HG03135 (cell line): ENCODE measurements around the gene SMIM15.

ENCODE experiments used
- ATAC-seq: cut with Tn5 transposase; IDR thresholded peaks from one replicate; pipeline ENCODE4 v1.9.1; 2021; ENCODE audit warnings: mild to moderate bottlenecking, moderate library complexity; ENCODE audit not compliant: unreplicated experiment

SMIM15 gene

DNA sequence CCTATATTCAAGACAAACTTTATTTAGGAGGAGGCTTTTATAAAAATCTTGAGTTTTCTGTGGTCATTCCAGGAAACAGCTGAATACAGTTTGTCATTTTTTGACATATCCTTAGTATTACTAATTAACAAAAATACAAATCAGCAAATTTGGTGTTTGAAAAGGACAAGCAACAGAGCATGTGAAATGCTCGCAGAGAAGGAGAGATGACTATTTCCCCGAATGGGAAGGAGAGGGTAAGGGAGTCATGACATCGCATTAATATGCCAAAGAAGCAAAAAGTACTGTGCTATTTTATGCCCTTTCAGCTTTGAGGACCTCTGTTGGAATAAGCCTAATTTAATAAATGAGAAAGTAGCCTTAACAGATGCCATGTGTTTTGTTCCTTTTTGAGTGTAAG lies 1.8 kb downstream of the SMIM15 start:
- no peak for ATAC-seq

DNA sequence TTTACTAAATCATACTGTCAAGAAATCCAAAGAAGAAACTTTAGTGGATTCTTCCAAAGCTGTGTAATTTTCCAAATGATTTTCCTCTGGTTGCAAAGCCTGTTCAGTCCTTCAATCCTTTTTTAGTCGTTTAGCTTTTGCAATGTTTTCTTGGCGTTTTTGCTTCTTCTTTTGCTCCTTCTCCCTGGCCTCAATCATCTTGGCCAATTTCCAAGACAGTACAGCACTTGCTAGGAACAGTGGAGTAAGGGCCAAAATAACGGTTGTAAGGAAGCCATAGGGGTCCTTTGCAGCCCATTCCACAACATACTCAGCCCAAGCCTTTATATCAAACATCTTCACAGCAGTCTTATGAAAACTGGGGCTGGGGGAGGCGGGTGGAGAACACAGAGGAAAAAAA lies 2.4 kb downstream of the SMIM15 start:
- no peak for ATAC-seq

DNA sequence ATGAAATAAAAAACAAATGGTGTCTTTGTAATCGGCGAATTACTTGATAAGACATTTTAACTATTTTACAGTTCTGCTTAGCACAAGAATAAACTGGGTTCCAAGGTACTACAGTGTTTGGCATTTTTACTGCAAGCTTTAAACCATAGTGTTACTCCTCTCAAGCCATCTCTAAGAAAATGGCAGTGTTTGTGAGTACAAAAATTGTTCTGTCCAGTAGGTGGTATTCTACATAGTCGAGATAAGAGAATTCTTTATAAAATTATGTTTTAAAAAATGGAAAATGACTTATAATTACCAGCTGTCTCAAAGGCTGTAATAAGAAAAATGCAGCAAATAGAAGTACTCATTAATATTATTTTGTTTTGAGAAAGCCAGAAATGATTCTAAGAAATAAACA lies 3.2 kb downstream of the SMIM15 start:
- ATAC-seq: no peak

DNA sequence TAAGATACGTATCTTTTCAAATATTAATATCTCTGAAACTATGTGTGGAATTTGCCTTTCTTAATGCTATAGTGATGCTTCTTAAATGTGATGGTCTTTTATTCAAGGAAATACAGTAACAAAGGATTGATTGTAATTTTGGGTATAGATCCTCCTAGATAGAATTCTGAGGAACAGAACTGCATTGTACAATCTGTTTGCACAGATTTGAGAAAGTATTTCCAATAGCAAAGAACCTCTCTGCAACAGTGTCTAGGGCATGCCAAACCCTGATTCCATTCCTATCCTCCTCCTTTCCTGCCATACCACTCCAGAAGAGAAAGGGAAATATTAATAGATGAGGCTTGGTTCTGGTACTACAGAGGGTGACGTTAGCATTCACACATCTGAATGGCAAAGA lies 10.4 kb downstream of the SMIM15 start:
- no peak for ATAC-seq

DNA sequence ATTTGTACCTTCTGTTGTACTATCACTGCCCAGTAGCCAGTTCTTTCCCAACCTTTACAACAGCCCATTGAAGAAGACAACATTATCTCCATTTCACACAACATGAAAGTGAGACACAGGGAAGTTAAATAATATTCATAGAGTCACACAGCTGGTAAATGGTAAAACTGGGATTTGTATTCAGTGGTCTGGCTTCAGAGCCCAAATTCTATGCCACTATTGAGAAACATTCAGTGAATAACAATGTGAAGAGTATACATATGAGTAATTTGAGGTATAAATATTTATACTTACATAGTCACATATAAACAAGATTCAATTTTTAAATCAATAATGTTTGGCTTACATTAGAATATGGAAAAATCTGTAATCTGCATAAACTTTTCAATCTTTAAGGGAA lies 13.8 kb downstream of the SMIM15 start:
- no peak for ATAC-seq

DNA sequence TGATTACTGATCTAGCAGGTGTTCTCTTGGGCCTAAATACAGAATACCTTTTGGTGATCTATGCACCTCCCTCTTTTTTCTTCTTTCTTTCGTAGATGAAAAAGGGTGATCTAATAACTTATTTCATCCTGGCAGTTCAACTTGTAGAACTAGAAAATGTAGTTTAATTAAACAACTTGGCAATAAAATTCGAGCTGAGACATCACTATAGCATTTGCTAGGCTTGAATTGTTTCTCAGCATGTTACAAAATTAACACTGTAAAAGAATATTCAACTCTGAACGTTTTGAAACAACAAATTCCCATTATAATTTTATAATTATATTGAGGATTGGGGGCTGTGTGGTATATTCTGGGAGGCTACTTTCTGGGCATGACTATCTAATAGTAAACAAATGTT lies 19.5 kb downstream of the SMIM15 start:
- ATAC-seq: no peak

DNA sequence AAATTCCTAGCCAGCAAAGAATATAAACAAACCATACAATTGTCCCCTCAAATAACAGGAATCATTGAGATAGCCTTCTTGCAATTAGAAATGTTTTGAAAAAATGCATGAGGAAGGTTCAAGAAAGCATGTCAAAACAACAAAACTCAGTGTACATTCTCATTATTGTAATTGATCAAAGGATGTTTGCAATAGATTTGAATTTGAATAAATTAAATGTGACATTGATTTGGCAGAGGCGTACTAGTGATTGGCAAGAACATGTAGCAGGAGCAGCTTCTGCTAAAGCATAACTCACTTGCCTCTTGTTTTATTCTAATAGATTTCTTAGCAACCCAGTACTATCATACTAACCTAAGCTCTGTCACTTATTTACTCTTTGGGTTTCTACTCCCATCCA lies 19.9 kb downstream of the SMIM15 start:
- no peak for ATAC-seq

DNA sequence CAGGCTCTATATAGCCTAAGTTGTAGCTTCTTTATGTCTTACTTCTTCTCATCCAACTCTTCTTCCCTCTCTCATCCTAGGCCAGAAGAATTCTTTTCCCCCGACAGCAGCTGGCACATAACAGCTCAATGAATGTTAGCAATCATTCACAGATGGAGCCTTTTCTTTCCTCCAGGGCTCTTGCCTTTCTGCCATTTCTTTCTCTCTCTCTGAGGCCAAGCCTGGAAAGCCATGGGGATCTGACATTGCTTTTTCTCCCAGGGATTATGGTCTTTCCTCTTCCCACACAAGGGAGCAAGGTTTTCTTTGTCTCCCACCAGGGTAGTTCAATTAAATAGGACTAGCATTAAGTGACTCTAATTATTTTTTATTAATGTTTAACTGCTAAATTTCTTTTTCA lies 20.5 kb downstream of the SMIM15 start:
- ATAC-seq: no peak

DNA sequence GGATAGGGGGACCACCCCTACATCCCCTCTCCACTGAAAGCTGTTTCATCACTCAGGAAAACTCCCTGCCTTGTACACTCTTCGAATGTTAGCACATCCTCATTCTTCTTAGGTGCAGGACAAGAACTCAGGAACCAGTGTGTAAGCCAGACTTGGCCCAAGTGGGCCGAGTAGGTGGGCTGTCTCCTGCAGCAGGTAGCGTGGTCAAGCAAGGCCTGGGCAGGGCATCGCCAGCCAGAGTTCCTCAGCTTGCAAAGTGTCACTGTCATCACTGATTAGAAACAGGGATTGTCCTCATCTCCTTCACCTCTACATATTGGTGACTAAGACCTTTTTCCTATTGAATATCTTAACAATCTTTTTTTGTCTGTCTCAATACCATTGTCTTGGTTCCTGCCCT lies 22.3 kb downstream of the SMIM15 start:
- no peak for ATAC-seq

DNA sequence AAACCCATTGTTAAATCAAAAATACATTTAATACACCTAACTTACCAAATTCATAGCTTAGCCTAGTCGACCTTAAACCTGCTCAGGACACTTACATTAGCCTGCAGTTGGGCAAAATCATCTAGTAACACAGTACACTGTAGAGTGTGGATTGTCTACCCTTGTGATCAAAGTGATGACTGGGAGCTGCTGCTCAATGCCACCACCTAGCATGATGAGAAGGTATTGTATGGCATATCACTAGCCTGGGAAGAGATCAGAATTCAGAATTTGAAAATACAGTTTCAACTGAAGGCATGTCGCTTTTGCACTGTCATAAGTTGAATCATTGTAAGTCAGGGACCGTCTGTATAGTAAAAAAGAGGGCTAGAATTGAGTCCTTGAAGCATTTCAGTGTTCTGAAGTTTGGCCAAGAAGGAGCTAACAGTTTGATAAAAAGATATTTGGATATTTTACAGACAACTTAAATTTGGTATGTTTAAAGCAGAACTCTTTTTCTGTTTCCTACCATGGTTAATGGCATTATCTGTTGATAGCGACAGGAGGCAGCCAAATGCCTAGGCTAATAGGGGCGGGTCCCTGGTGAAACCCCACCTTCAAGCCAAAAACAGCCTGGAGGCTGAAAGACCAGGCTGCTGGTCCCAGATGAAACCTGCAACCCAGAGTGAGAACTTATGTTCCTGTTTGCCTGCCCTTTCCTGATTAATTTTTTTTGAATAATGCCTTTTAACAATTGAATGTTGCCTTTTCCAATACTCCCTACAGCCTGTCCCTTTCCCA lies 23.0 kb downstream of the SMIM15 start:
- ATAC-seq: no peak

DNA sequence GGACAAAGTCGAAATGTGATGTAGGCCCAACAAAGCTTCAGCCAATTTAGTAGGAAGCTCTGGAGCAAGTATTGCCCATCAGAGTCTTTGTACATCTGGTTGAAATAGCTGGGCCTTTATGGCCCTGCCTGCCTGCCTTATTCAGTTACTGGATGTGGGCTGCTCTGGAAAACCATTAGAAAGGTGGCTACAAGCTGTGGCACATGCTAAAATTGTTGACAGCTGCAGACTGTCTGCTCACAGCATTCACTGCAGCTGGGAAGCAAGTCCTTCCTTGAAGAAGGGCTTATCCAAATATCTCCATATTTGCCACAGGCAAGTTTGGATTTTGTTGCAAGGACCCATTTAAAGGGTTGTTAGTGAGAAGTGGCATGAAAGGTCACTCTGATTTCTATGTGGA lies 24.4 kb downstream of the SMIM15 start:
- ATAC-seq: no peak

DNA sequence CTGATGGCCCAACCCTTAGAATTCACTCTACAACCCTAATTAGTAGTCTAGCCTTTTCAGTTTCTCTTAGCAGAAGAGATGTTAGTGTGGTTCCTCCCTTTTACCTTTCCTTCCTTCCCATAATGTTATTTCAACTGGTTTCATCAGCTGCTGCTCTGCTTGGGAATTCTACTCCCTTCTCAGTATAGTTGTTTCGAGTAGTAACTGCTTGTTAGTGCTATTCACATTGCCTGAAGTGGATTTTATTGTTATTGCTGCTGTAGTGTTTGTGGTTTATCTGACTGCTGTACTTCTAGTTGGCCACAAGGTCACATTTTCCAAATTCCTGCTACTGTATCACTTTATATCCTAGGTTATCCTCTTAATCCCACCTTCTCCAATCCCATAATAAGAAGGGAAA lies 29.7 kb downstream of the SMIM15 start:
- no peak for ATAC-seq

DNA sequence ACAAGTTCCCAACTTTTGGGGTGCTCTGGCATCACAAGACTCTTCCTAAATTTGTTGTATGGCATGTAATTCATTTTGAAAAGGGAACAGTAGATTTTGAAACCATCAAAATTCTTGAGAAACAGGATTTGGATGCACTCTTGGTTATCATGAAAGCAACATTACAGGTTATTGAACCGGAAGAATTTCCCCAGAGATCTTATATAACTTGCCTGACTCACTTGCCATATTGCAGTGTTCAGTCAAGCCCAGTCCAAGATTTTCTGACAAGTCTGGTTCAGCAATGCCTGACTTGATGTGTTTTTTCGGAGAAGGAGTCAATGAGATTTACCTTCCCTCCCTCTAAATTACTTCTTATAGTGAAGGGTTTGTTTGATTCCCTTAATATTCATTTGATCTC lies 32.0 kb downstream of the SMIM15 start:
- no peak for ATAC-seq

DNA sequence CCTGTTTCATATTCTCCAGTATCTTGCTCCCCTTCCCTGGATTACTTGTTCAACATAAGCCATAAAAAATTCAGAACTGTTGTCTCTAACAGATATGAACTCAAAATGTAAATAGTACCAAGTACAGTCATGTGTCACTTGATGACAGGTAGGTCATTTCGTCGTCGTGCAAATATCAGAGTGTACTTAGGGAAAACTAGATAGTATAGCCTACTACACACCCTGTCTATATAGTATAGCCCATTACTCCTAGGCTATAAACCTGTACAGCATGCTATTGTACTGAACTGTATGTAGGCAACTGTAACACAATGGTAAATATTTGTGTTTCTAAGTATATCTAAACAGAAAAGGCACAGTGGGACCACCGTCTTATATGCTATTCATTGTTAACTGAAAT lies 39.1 kb downstream of the SMIM15 start:
- no peak for ATAC-seq

DNA sequence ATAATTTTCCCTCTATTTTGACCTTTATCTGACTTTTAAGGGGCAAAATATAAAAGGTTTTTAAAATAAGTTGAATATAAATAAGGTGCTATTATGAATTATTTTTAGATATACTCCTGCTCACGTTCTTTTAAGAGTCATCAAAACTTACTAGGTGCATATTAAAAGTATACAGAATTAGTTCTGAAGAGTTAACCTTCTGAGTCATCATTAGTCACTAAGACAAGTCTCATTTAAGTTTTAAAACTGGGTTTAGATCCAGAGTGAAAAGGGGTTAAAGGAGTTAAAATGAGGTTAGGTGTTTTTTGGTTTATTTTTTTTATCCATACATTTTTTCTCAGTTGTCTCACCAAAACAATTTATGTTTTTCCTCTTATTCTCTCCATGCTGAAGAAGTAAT lies 41.7 kb downstream of the SMIM15 start:
- ATAC-seq: no peak

DNA sequence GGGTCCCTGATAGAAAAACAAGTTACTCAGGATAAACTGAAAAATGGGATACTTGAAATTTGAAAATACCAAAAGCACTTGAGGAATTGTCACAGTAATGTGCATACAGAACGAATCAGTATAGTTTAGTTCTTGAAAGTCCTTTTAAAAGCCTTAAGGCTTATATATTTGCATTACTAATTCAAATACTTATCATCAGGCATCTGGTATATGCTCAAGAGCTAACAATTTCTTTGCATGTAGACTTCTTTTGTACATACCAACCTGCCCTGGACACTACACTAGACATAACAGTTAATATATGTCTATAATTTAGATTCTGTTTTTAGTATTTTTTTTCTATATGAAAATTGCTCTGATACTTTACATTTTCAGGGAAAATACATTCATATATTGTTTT lies 43.2 kb downstream of the SMIM15 start:
- no peak for ATAC-seq

DNA sequence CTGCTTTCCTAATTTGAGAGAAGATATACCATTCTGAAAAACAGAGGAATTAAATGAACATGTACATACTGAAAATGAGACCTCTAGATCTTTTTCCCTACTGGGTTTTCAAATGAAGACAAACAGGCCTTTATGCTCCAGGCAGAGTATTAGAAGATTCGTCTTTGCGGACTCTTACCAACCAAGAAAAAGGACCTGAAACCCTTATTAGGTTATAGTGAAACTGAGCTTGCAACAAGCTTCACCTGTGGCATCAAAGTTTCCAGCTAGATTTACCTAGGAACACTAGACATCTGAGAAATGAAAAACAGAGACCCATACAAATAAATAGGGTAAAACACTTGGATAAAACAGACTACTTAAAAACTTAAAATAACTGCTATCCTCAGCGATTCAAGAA lies 46.3 kb downstream of the SMIM15 start:
- ATAC-seq: no peak

DNA sequence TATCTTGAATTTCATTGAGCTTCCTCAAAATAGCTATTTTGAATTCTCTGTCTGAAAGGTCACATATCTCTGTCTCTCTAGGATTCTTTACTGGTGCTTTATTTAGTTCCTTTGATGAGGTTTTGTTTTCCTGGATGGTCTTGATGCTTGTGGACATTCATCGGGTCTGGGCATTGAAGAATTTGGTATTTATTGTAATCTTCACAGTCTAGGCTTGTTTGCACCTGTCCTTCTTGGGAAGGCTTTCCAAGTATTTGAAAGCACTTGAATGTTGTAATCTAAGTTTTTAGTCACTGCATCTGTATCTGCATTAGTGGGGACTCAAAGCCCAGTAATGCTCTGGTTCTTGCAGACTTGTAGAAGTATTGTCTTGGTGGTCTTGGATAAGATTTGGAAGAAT lies 47.8 kb downstream of the SMIM15 start:
- no peak for ATAC-seq
